Activated CD4-positive, alpha-beta T cell treated with anti-CD3 and anti-CD28 coated beads, Interleukin-2, amount 10 ng/mL, durations not matched to agents 24 days and 14 days (primary cell): Measurements from ENCODE around the gene TMEM35A. TPM values are rescaled to one million over a fixed set of nuclear protein-coding genes. Genes with fewer than 3 reads are reported as not detected.

Experiments
- DNase-seq: peaks from one replicate; pipeline ENCODE4 v3.0.0; 2022
- H3K27ac Mint-ChIP-seq: one replicate; pipeline ENCODE4 v1.8.0; 2022; ENCODE audit warnings: mild to moderate bottlenecking, mixed read lengths
- H3K27me3 Mint-ChIP-seq: one replicate; pipeline ENCODE4 v1.8.0; 2022; ENCODE audit warnings: mixed read lengths
- H3K36me3 Mint-ChIP-seq: one replicate; pipeline ENCODE4 v1.8.0; 2022; ENCODE audit warnings: low read depth, mild to moderate bottlenecking, mixed read lengths
- H3K4me1 Mint-ChIP-seq: one replicate; pipeline ENCODE4 v1.8.0; 2021; ENCODE audit warnings: mixed read lengths
- H3K4me3 Mint-ChIP-seq: one replicate; pipeline ENCODE4 v1.8.0; 2022; ENCODE audit warnings: mild to moderate bottlenecking, moderate library complexity, mixed read lengths
- H3K9me3 Mint-ChIP-seq: one replicate; pipeline ENCODE4 v1.8.0; 2021; ENCODE audit warnings: mixed read lengths
- intact Hi-C: fragments of 100-400 bp; cut with micrococcal nuclease; formaldehyde crosslinking; loops from one replicate; pipeline ENCODE4 v1.15.1; 2023
- total RNA-seq: library from RNA; stranded (reverse); gene quantifications from 2 replicates; pipeline ENCODE4 v1.2.3, GENCODE V29; 2022

The TMEM35A gene
- total RNA-seq, 1 donor from 2014 or later: not detected

DNA sequence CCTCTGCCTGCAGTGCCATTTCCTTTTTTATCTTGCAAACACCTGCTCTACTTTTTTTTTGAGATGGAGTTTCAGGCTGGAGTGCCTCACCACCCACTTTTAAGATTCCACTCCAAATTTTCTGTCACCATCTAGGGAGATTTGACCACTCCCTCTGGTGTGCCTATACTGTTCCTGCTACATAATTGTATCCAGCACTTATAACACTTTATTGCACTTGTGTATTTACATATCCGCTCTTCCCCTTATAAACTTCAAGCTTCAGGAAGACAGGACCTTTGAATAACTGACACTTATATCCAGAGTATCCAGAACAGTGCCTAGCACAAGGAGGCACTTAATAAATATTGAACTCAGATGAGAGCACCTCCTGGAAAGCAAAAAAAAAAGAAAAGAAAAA lies 13.1 kb downstream of the TMEM35A start:
- H3K27me3 Mint-ChIP-seq: peaks cover 4% of the 10 kb centered on the region
- no peak overlapping the region for H3K27ac Mint-ChIP-seq
- intact Hi-C loops: no loop called here

GRCh38 chrX:101097546-101098453 lies 19.1 kb downstream of the TMEM35A start, which contains the start of gene CENPI:
Gene CENPI, plus strand, starts transcription at chrX:101098204. Its CDS starts 2,867 bp downstream, at chrX:101101071.
- Mint-ChIP-seq H3K4me3 (peak within 1 kb of the TSS; percentile 96), H3K36me3 (peaks cover 10% of the 10 kb centered on the region), H3K9me3 (no peaks in the 10 kb centered on the region), H3K27ac (peak within 1 kb of the TSS; percentile 89), H3K4me1 (peaks cover 24% of the 10 kb centered on the region), H3K27me3 (no peaks in the 10 kb centered on the region)
- intact Hi-C loops: loop anchor here (1.0 to 5.0 kb wide), 5 partner anchors 45 to 310 kb away; partner anchors contain the start of genes CSTF2, GLA, HNRNPH2 and TIMM8A
- peak; percentile 98 for DNase-seq

More for the DNA sequence above, 13.1 kb downstream of the TMEM35A start:
- peaks cover 6% of the 10 kb centered on the region for H3K4me1 Mint-ChIP-seq
- no peak for DNase-seq
- H3K4me3 Mint-ChIP-seq: no peak overlapping the region
- H3K9me3 Mint-ChIP-seq: no peaks in the 10 kb centered on the region
- H3K36me3 Mint-ChIP-seq: no peaks in the 10 kb centered on the region

- H3K36me3 Mint-ChIP-seq: peaks cover 17% of the 10 kb centered on the region
- no peak overlapping the region for H3K4me3 Mint-ChIP-seq
- H3K27me3 Mint-ChIP-seq: no peaks in the 10 kb centered on the region
- H3K9me3 Mint-ChIP-seq: no peaks in the 10 kb centered on the region
- peaks cover 2% of the 10 kb centered on the region for H3K4me1 Mint-ChIP-seq
- no peak for DNase-seq
- no peak overlapping the region for H3K27ac Mint-ChIP-seq
- intact Hi-C loops: no loop called here
Observed at GRCh38 chrX:101108284-101108683, 29.6 kb downstream of the TMEM35A start.

GRCh38 chrX:101117701-101118100 lies 39.0 kb downstream of the TMEM35A start:
- Mint-ChIP-seq H3K27ac (no peak overlapping the region), H3K4me3 (no peak overlapping the region), H3K27me3 (no peaks in the 10 kb centered on the region), H3K36me3 (peaks cover 24% of the 10 kb centered on the region), H3K9me3 (no peaks in the 10 kb centered on the region), H3K4me1 (no peaks in the 10 kb centered on the region)
- intact Hi-C loops: no loop called here
- no peak for DNase-seq

- no peaks in the 10 kb centered on the region for H3K27me3 Mint-ChIP-seq
- peaks cover 34% of the 10 kb centered on the region for H3K36me3 Mint-ChIP-seq
Observed at GRCh38 chrX:101136235-101136634, 57.6 kb downstream of the TMEM35A start.

More at GRCh38 chrX:101136235-101136634, 57.6 kb downstream of the TMEM35A start:
- intact Hi-C loops: no loop called here
- DNase-seq: no peak
- H3K4me1 Mint-ChIP-seq: no peaks in the 10 kb centered on the region
- H3K9me3 Mint-ChIP-seq: no peaks in the 10 kb centered on the region
- no peak overlapping the region for H3K27ac Mint-ChIP-seq
- no peak overlapping the region for H3K4me3 Mint-ChIP-seq

Other genes with a start within 250 kb of the TMEM35A start
- gene NOX1, start 204.5 kb upstream of the TMEM35A start, total RNA-seq: not detected in 2 replicates
- gene XKRX, start 150.0 kb upstream of the TMEM35A start, total RNA-seq: 0.12 and 0.23 TPM in 2 replicates
- gene ARL13A, start 109.2 kb upstream of the TMEM35A start, total RNA-seq: not detected in 2 replicates
- 19.7 and 19.8 TPM in 2 replicates for gene TRMT2B, start 26.8 kb upstream of the TMEM35A start, total RNA-seq
- gene CENPI, start 19.3 kb downstream of the TMEM35A start, total RNA-seq: 14.9 and 19.4 TPM in 2 replicates
- 0.28 and 0.31 TPM in 2 replicates for gene DRP2, start 140.9 kb downstream of the TMEM35A start, total RNA-seq
- gene TAF7L, start 212.5 kb downstream of the TMEM35A start, total RNA-seq: 0.19 TPM in 1 of 2 replicates, not detected in the other